Fibroblast of lung (primary cell): ENCODE data around the gene KRTAP10-12. TPM values are rescaled to one million over a fixed set of nuclear protein-coding genes. Genes with fewer than 3 reads are reported as not detected.
A peak's percentile ranks its signal among the peaks of the same experiment; 100 is the strongest.

Experiments
- DNase-seq, 2 donors: peaks; one replicate each; pipeline versions ENCODE4 v3.0.0 to v3.0.0-alpha.2; 2010; ENCODE audit warnings: low read depth in 2 of 2
- H2AFZ ChIP-seq: 2 replicates; pipeline ENCODE4 v1.5.1; 2012; ENCODE audit warnings: low read length, control low read depth, inconsistent platforms
- H3K27ac ChIP-seq: 2 replicates; pipeline ENCODE4 v1.5.1; 2011; ENCODE audit warnings: low read length, control low read depth; ENCODE audit not compliant: insufficient read depth
- H3K27me3 ChIP-seq: 2 replicates; pipeline ENCODE4 v1.5.1; 2011; ENCODE audit warnings: mild to moderate bottlenecking, low read length; ENCODE audit not compliant: control insufficient read depth, insufficient read depth
- H3K36me3 ChIP-seq: 2 replicates; pipeline ENCODE4 v1.5.1; 2011; ENCODE audit warnings: low read length; ENCODE audit not compliant: control insufficient read depth, insufficient read depth
- H3K4me1 ChIP-seq: 2 replicates; pipeline ENCODE4 v1.5.1; 2011; ENCODE audit warnings: low read length; ENCODE audit not compliant: control insufficient read depth, insufficient read depth; ENCODE audit errors: extremely low read depth
- H3K4me2 ChIP-seq: 2 replicates; pipeline ENCODE4 v1.5.1; 2011; ENCODE audit warnings: low read length, control low read depth; ENCODE audit not compliant: insufficient read depth; ENCODE audit errors: extremely low read depth
- H3K4me3 ChIP-seq, 4 experiments: fragments of 200-600 bp in 1 of 4; sonication (generic) in 1 of 4; replicated peaks in 1 of 4; 2 replicates each; pipeline ENCODE4 v1.5.1; 2011 to 2016; ENCODE audit warnings: low read length in 4 of 4, low read depth in 3 of 4, mild to moderate bottlenecking in 3 of 4, control low read depth in 2 of 4, inconsistent platforms in 1 of 4, mixed read lengths in 1 of 4; ENCODE audit not compliant: insufficient read depth in 1 of 4; ENCODE audit errors: control extremely low read depth in 1 of 4
- H3K79me2 ChIP-seq: 2 replicates; pipeline ENCODE4 v1.5.1; 2012; ENCODE audit warnings: mild to moderate bottlenecking, low read length, inconsistent platforms; ENCODE audit not compliant: control insufficient read depth, insufficient read depth
- H3K9ac ChIP-seq: 2 replicates; pipeline ENCODE4 v1.5.1; 2011; ENCODE audit warnings: mild to moderate bottlenecking, low read length, control low read depth; ENCODE audit not compliant: insufficient read depth
- H3K9me3 ChIP-seq: 2 replicates; pipeline ENCODE4 v1.5.1; 2012; ENCODE audit warnings: low read depth, low read length; ENCODE audit not compliant: control insufficient read depth, insufficient read depth
- H4K20me1 ChIP-seq: 2 replicates; pipeline ENCODE4 v1.5.1; 2011; ENCODE audit warnings: low read length; ENCODE audit not compliant: control insufficient read depth, insufficient read depth; ENCODE audit errors: extremely low read depth
- CTCF ChIP-seq, 2 donors: IDR thresholded peaks in 1 of 2; conservative IDR thresholded peaks in 1 of 2; 1 replicate in 1 of 2; 2 replicates in 1 of 2; pipeline ENCODE4 v1.5.1; 2011 to 2012; ENCODE audit warnings: low read length in 2 of 2, control low read depth in 1 of 2, inconsistent platforms in 1 of 2, low read depth in 1 of 2, mild to moderate bottlenecking in 1 of 2
- EZH2 ChIP-seq: IDR thresholded peaks from 2 replicates; pipeline ENCODE4 v1.5.1; 2012; ENCODE audit warnings: low read length, control low read depth, mild to moderate bottlenecking; ENCODE audit errors: missing control alignments
- polyA plus RNA-seq, 2 donors: library from polyadenylated mRNA; depleted of rRNA in 1 of 2; stranded (reverse) in 1 of 2; unstranded in 1 of 2; fragments of >200 nt; gene quantifications; 2 replicates each; pipeline ENCODE4 v1.2.1, GENCODE V29; 2011 to 2012; ENCODE audit warnings: missing spikeins in 1 of 2
- total RNA-seq: library from RNA; depleted of rRNA; stranded (reverse); fragments of >200 nt; gene quantifications from 2 replicates; pipeline ENCODE4 v1.2.1, GENCODE V29; 2014

Gene KRTAP10-12
- total and polyA plus RNA-seq, 2 donors (not counting 1 experiment from before 2014, with no cell fraction given), result not detected

GRCh38 chr21:44706026-44706705, 9.2 kb downstream of the KRTAP10-12 start:
- DNase-seq, result no peak
- no peak overlapping the region for H2AFZ ChIP-seq
- no peaks in the 10 kb centered on the region for H3K36me3 ChIP-seq
- H3K9ac ChIP-seq, result no peak overlapping the region
- TF ChIP-seq CTCF (conservative IDR thresholded peaks at IDR 0.05 in 1 of 2, IDR thresholded peaks at IDR 0.05 in 1 of 2; ENCODE audit: low read depth in 1 of 2, low read length in 2 of 2) (no peak), EZH2 (peak; percentile 20)
- H4K20me1 ChIP-seq, result no peaks in the 10 kb centered on the region
- no peak overlapping the region for H3K4me3 ChIP-seq
- no peaks in the 10 kb centered on the region for H3K4me1 ChIP-seq
- H3K27ac ChIP-seq, result no peak overlapping the region
- H3K9me3 ChIP-seq, result no peaks in the 10 kb centered on the region
- H3K4me2 ChIP-seq, result no peak overlapping the region
- no peaks in the 10 kb centered on the region for H3K79me2 ChIP-seq
- peaks cover 45% of the 10 kb centered on the region for H3K27me3 ChIP-seq

- no peak for DNase-seq
- H3K4me2 ChIP-seq, result no peak overlapping the region
- no peaks in the 10 kb centered on the region for H3K79me2 ChIP-seq
- H3K36me3 ChIP-seq, result no peaks in the 10 kb centered on the region
- no peaks in the 10 kb centered on the region for H3K9me3 ChIP-seq
- no peak overlapping the region for H3K27ac ChIP-seq
- H3K4me3 ChIP-seq, result no peak overlapping the region
- H3K27me3 ChIP-seq, result peaks cover 51% of the 10 kb centered on the region
- H3K4me1 ChIP-seq, result no peaks in the 10 kb centered on the region
- TF ChIP-seq CTCF (conservative IDR thresholded peaks at IDR 0.05 in 1 of 2, IDR thresholded peaks at IDR 0.05 in 1 of 2; ENCODE audit: low read depth in 1 of 2, low read length in 2 of 2) (no peak), EZH2 (no peak)
- no peak overlapping the region for H3K9ac ChIP-seq
- no peaks in the 10 kb centered on the region for H4K20me1 ChIP-seq
- H2AFZ ChIP-seq, result no peak overlapping the region
Observed at GRCh38 chr21:44706706-44707581, 10.0 kb downstream of the KRTAP10-12 start.

GRCh38 chr21:44708213-44708865, 11.4 kb downstream of the KRTAP10-12 start:
- Histone ChIP-seq H3K4me2 (no peak overlapping the region), H3K4me3 (no peak overlapping the region), H4K20me1 (no peaks in the 10 kb centered on the region), H3K9ac (no peak overlapping the region), H2AFZ (no peak overlapping the region), H3K27me3 (peaks cover 63% of the 10 kb centered on the region), H3K4me1 (no peaks in the 10 kb centered on the region), H3K9me3 (no peaks in the 10 kb centered on the region), H3K36me3 (no peaks in the 10 kb centered on the region), H3K27ac (no peak overlapping the region), H3K79me2 (no peaks in the 10 kb centered on the region)
- no peak for DNase-seq
- TF ChIP-seq EZH2, result peak; percentile 58
- TF ChIP-seq CTCF (conservative IDR thresholded peaks at IDR 0.05 in 1 of 2, IDR thresholded peaks at IDR 0.05 in 1 of 2; ENCODE audit: low read depth in 1 of 2, low read length in 2 of 2), result no peak
